Frontal cortex (tissue), 4 donors: ENCODE measurements around the gene TNRC6C. TPM values are rescaled to one million over a fixed set of nuclear protein-coding genes. Genes with fewer than 3 reads are reported as not detected.
"Not testable (repeated sequence)": the region's sequence is repeated elsewhere in the genome, so short reads cannot be mapped to it uniquely, and the experiment has no call there.

Experiments
- DNase-seq, 2 donors: peaks; one replicate each; pipeline ENCODE4 v3.0.0; 2012; ENCODE audit warnings: low spot score in 2 of 2
- FAIRE-seq: peaks from 2 replicates; lab custom pipeline; 2012; peaks lifted over from hg19 to GRCh38; lab: Jason Lieb, UNC
- total RNA-seq: library from RNA; depleted of rRNA; stranded (reverse); fragments of >200 nt; gene quantifications from one replicate; pipeline ENCODE4 v1.2.3, GENCODE V29; 2014
- donor health status: control.
- donor health status: control.
- donor health status: control.

Gene TNRC6C
- total RNA-seq, 1 donor from 2014 or later, result 26.9 TPM

DNA sequence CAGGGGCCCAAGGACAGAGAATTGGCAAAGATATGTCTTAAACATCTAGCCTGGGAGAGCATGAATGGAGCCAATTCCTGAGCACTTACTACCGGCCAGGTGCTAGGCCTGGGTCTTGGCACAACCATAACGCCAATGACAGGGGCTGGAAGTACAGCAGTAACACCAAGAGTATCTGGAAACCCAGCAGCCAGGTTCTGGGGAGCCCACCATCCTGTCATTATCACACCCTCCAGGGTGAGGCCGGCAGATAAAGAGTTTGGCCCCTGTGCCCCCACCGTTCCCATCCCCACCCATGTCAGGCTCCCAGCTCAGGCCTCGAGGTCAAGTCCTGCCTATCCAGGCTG is 171.6 kb downstream of the TNRC6C start:
- no peak for FAIRE-seq
- no peak for DNase-seq

DNA sequence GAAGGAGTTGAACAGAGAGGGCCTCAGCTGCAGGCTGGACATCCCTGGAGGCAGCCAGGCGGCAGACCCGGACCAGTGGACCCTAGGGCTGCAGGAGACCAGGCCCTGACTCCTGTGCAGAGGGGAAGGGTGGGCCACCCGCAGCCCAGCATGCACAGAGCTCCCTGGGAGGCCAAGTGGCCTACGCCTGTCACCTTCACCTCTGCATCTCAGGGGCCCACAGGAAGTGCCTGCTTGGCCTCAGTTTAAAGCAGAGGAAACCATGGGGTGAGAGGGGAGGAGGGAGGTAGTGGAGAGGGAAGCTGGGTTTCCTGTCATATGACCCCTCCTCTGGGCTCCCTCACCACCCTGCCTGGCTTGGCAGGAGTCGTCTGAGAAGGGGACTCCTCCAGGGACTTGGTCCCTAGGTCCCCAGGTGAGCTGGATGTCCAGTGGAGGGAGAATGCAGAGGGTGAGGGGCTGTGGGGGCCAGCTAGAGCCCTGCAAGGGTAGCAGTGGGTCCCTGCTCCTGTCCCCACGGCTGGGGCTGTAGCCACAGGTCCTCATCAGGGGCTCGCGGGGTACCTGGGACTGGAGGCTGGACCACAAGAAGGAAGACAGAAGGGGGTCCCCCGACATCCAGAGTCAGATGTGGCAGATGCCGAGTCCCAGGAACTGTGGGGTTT is 172.1 kb downstream of the TNRC6C start, which contains the start of gene TMC8:
TSS of gene TMC8 (plus strand) at position 335 of the 665 bp plus-strand sequence. CDS start 818 bp downstream, outside the sequence.
- no peak for DNase-seq
- no peak for FAIRE-seq

DNA sequence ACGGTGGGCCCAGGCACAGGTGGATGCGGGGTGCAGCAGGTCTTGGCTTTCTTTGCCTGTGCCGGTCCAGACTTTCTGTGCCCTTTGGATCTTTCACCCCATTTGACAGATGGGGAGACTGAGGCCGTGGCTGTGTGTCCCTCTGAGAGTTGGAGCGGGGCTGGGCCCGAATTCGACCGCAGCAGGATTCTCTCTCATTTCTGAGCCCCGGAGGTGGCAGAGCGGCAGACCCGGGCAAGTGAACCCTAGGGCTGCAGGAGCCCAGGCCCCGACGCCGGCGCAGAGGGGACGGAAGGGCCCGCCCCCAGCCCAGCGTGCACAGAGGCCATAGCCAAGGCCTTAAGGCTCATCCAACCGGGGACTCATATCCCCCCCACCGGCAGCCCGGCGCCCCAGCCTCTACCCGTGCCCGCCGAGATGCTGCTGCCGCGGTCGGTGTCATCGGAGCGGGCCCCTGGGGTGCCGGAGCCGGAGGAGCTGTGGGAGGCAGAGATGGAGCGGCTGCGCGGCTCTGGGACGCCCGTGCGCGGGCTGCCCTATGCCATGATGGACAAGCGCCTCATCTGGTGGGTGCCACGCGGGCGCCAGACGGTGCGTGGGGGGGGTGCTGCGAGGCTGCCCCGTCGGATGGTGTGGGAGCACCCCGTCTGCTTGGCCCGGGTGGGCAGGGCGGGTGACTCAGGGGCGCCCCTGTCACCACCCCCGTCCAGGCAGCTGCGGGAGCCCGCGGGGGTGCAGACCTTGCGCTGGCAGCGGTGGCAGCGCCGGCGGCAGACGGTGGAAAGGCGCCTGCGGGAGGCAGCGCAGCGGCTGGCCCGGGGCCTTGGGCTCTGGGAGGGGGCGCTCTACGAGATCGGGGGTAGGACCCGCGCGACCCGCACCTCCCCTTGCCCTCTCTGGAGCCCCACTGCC is 172.9 kb downstream of the TNRC6C start:
- FAIRE-seq (no peak), DNase-seq (peak in 1 of 2 donors; percentile 74)

GRCh38 chr17:78132084-78132676 is 173.7 kb downstream of the TNRC6C start:
- FAIRE-seq (no peak), DNase-seq (peak in 1 of 2 donors; percentile 22)

GRCh38 chr17:78132767-78133178 is 174.3 kb downstream of the TNRC6C start:
- DNase-seq, result no peak
- FAIRE-seq, result no peak

- DNase-seq (no peak), FAIRE-seq (no peak)
These were observed 174.9 kb downstream of the TNRC6C start for GRCh38 chr17:78133179-78133951.

DNA sequence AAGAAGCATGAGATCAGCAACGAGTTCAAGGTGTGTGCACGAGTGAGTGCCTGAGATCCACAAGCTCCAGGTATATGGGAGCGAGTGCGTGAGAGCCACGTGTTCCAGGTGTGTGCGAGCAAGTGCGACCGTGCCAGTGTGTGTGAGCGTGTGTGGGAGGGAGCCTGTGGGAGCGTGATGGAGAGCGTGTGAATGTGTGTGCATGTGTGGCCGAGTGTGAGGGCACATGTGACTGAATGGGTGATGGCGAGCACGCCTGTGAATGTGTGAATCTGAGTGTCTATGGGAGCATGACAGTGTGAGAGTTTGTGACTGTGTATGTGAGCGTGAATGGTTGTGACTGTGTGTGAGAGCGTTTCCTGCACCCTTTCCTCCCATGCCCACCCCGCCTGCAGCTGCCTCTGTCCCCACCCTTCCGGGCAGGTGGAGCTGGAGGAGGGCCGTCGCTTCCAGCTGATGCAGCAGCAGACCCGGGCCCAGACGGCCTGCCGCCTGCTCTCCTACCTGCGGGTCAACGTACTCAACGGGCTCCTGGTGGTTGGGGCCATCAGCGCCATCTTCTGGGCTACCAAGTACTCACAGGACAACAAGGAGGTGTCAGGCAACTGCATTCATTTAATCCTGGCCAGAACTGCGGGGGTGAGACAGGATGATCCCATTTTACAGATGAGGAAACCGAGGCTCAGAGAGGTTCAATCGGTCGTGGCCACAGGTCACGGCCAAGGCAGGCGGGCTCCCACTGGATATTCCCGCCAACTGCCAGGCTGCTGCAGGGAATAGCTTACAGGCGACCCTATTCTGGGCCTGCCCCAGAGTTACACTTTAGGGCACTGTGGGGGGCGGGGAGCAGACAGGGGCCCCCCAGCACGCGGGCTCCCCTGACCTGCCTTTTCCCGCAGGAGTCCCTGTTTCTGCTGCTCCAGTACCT is 175.7 kb downstream of the TNRC6C start:
- DNase-seq, result no peak
- FAIRE-seq, result no peak

GRCh38 chr17:78134899-78135385 is 176.4 kb downstream of the TNRC6C start:
- DNase-seq, result no peak
- no peak for FAIRE-seq

GRCh38 chr17:78135858-78136500 is 177.5 kb downstream of the TNRC6C start:
- no peak for FAIRE-seq
- no peak for DNase-seq

DNA sequence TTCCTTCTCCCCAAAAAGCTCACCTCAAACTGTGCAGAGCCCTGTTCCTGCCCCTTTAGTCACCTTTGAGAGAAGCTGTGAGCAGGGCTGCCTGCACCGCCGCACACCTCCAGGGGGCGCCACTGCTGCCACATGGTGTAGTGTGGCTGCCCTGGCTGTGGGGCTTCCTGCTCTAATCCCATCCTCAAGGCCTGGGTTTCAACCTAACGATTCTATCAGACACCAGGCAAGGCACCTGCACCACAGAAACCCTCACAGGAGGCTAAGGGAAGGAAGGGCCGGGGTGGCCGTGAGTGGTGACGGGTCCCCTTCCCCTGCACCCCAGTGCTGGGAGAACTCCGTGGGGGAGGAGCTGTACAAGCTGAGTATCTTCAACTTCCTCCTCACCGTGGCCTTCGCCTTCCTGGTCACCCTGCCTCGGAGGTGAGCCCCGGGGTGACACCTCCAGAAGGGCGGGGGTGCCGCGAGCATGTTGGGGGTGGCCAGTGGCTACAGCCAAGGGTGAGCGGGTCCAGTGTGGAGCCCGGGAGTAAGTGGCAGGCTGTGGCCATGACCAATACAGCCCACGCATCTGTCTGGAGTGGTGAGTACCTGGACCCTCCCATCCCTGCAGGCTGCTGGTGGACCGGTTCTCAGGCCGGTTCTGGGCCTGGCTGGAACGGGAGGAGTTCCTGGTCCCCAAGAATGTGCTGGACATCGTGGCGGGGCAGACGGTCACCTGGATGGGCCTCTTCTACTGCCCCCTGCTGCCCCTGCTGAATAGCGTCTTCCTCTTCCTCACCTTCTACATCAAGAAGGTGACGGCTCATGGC is 179.1 kb downstream of the TNRC6C start:
- FAIRE-seq, result no peak
- no peak for DNase-seq

DNA sequence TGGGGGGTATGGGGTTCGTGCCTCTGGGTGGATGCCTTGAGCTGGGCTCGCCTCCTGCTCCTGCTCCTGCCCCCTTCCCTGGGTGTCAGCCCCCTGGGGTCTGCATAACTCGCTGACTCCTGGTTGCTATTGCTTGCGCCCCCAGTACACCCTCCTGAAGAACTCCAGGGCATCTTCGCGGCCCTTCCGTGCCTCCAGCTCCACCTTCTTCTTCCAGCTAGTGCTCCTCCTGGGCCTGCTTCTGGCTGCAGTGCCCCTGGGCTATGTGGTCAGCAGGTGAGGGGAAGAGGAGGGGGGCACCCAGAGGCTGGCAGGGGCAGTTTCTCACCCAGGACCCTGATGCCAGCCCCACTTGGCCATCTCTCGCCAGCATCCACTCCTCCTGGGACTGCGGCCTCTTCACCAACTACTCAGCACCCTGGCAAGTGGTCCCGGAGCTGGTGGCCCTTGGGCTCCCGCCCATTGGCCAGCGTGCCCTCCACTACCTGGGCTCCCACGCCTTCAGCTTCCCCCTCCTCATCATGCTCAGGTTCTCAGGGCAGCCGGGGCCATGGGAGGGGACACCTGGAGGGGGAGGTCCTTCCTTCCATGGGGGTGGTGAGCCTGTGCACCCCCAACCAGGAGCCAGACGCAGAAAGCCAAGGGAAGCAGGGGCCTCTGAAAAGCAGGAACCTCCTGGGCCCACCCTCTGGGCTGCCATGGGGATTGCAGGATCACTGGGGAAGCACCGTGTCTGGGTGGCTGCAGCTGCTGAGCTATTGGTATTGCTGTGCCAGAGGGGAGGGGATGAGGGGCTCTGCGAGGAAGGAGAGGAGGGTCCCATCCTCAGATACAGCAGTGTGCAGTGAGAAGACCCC is 179.9 kb downstream of the TNRC6C start:
- FAIRE-seq (no peak), DNase-seq (no peak)

DNA sequence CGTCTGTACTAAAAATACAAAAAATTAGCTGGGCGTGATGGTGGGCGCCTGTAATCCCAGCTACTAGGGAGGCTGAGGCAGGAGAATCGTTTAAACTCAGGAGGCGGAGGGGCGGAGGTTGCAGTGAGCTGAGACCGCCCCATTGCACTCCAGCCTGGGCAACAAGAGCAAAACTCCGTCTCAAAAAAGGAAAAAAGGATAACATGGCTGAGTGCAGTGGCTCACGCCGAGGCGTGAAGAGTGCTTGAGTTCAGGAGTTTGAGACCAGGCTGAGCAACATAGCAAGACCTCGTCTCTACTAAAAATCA is 181.3 kb downstream of the TNRC6C start:
- not testable (repeated sequence) for FAIRE-seq, DNase-seq

GRCh38 chr17:78140169-78141051 is 181.9 kb downstream of the TNRC6C start:
- peak in 1 of 2 donors; percentile 61 for DNase-seq
- no peak for FAIRE-seq

DNA sequence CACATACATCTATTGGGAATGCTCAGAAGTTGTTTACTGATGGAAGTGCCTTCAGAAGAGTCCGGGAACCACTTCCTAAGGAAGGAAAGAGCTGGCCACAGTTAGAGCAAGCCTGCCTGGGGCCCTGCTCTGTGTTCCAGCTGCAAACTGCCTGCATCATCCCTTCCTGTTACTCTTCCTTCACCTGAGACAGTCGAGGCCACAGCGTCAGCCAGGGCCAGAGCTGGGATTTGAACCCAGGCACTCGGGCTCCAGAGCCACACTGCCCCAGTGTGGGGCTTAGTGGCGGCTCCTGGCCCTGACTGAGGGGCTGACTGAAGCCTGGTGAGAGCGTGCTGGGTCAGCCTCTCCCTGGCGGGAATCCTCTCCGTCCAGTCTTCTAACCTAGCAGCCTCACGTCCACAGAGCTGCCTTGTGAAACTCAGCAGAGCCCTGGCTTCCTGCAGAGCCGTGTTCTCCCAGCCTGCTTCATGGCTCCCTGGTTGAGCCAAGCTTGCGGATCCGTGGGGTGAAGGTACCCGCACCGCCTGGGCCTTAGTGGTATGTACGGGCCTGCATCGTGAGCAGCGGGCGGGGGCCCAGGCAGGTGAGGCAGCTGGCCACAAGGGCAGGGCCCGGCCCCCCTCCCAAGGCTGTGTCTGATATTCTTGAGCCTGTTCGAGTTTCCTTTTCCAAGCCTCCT is 183.1 kb downstream of the TNRC6C start:
- DNase-seq (no peak), FAIRE-seq (no peak)
